ENCODE data around the gene ZNF516. TPM values are rescaled to one million over a fixed set of nuclear protein-coding genes. Genes with fewer than 3 reads are reported as not detected.

Gene ZNF516
- total RNA-seq, 1 donor from 2014 or later, result 19.4 TPM

DNA sequence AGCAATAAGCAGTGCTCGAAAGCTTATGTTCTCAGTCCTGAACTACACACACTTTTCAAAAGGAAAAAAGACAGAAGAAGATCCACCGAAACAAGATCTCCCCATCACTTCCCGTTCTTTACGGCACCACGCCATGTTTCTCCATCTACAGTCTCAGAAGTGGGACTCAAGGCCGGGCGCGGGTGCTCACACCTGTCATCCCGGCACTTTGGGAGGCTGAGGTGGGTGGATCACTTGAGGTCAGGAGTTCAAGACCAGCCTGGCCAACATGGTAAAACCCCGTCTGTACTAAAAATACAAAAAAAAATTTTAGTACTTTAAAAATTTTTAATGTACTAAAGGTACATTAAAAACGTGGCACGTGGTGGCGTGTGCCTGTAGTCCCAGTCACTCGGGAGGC, 31.2 kb downstream of the ZNF516 start:
- TF ChIP-seq, protein P1, sequence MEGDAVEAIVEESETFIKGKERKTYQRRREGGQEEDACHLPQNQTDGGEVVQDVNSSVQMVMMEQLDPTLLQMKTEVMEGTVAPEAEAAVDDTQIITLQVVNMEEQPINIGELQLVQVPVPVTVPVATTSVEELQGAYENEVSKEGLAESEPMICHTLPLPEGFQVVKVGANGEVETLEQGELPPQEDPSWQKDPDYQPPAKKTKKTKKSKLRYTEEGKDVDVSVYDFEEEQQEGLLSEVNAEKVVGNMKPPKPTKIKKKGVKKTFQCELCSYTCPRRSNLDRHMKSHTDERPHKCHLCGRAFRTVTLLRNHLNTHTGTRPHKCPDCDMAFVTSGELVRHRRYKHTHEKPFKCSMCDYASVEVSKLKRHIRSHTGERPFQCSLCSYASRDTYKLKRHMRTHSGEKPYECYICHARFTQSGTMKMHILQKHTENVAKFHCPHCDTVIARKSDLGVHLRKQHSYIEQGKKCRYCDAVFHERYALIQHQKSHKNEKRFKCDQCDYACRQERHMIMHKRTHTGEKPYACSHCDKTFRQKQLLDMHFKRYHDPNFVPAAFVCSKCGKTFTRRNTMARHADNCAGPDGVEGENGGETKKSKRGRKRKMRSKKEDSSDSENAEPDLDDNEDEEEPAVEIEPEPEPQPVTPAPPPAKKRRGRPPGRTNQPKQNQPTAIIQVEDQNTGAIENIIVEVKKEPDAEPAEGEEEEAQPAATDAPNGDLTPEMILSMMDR (IDR thresholded peaks at IDR 0.05), result no peak
- intact Hi-C loops (cut with micrococcal nuclease), result no loop called here
- no peaks in the 10 kb centered on the region for H3K9me3 Mint-ChIP-seq
- ATAC-seq (ENCODE audit: low read depth) (no peak), DNase-seq (no peak)
- peaks cover 18% of the 10 kb centered on the region for H3K36me3 Mint-ChIP-seq (ENCODE audit: low read depth)
- ChIA-PET POLR2A (no interaction called here), CTCF (no interaction called here)
- H3K4me3 Mint-ChIP-seq, result no peak overlapping the region
- peaks cover 20% of the 10 kb centered on the region for H3K4me1 Mint-ChIP-seq
- no peaks in the 10 kb centered on the region for H3K27me3 Mint-ChIP-seq
- no peak overlapping the region for H3K27ac Mint-ChIP-seq

- no peaks in the 10 kb centered on the region for H3K9me3 Mint-ChIP-seq
- no peaks in the 10 kb centered on the region for H3K27me3 Mint-ChIP-seq
- peaks cover 21% of the 10 kb centered on the region for H3K36me3 Mint-ChIP-seq (ENCODE audit: low read depth)
- TF ChIP-seq, protein P1 (IDR thresholded peaks at IDR 0.05), result no peak
- POLR2A ChIA-PET, result no interaction called here
- H3K4me1 Mint-ChIP-seq, result peaks cover 15% of the 10 kb centered on the region
- no peak for ATAC-seq (ENCODE audit: low read depth)
- intact Hi-C loops (cut with micrococcal nuclease), result no loop called here
- CTCF ChIA-PET, result no interaction called here
- DNase-seq, result no peak
- no peak overlapping the region for H3K4me3 Mint-ChIP-seq
- H3K27ac Mint-ChIP-seq, result no peak overlapping the region
Observed at GRCh38 chr18:76463358-76463757, 31.7 kb downstream of the ZNF516 start.

GRCh38 chr18:76462326-76462694, 32.7 kb downstream of the ZNF516 start:
- CTCF ChIA-PET, result no interaction called here
- Mint-ChIP-seq H3K27ac (no peak overlapping the region), H3K9me3 (no peaks in the 10 kb centered on the region), H3K27me3 (no peaks in the 10 kb centered on the region), H3K36me3 (ENCODE audit: low read depth) (peaks cover 22% of the 10 kb centered on the region), H3K4me1 (peaks cover 4% of the 10 kb centered on the region), H3K4me3 (no peak overlapping the region)
- intact Hi-C loops (cut with micrococcal nuclease), result no loop called here
- TF ChIP-seq, protein P1 (IDR thresholded peaks at IDR 0.05), result no peak
- POLR2A ChIA-PET, result no interaction called here
- no peak for ATAC-seq (ENCODE audit: low read depth)
- DNase-seq, result no peak

- DNase-seq (no peak), ATAC-seq (ENCODE audit: low read depth) (no peak)
- Mint-ChIP-seq H3K9me3 (no peaks in the 10 kb centered on the region), H3K36me3 (ENCODE audit: low read depth) (peaks cover 22% of the 10 kb centered on the region), H3K4me1 (peaks cover 3% of the 10 kb centered on the region), H3K27ac (no peak overlapping the region), H3K4me3 (no peak overlapping the region), H3K27me3 (no peaks in the 10 kb centered on the region)
- ChIA-PET CTCF (no interaction called here), POLR2A (no interaction called here)
- intact Hi-C loops (cut with micrococcal nuclease), result no loop called here
- TF ChIP-seq, protein P1 (IDR thresholded peaks at IDR 0.05), result no peak
Observed at GRCh38 chr18:76461692-76462325, 33.2 kb downstream of the ZNF516 start.

DNA sequence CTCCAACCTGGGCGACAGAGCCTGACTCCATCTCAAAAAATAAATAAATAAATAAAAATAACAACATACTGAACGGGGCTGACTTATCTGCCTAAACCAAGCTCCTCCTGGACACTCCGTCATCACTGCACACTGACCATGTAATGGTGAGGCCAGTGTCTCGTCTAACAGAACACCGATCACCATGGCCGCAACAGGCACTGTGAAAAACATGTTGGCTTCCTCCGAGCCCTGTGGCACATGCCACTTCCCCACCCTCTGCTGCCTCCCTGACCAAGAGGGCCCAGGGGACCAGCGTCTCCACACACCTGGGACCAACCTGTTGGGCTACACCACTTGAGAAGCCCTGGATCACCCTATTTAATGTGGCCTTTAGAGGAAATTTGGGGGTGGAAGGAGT, 33.9 kb downstream of the ZNF516 start:
- ATAC-seq (ENCODE audit: low read depth), result no peak

More for the DNA sequence above, 33.9 kb downstream of the ZNF516 start:
- DNase-seq, result no peak
- TF ChIP-seq, protein P1 (IDR thresholded peaks at IDR 0.05), result no peak
- POLR2A ChIA-PET, result no interaction called here
- intact Hi-C loops (cut with micrococcal nuclease), result no loop called here
- CTCF ChIA-PET, result interaction anchor here (0.7 kb wide), 1 partner anchor 15 kb away, joined by 3 read pairs; no protein-coding TSS in a partner anchor
- Mint-ChIP-seq H3K4me3 (no peak overlapping the region), H3K36me3 (ENCODE audit: low read depth) (peaks cover 22% of the 10 kb centered on the region), H3K27me3 (no peaks in the 10 kb centered on the region), H3K9me3 (no peaks in the 10 kb centered on the region), H3K4me1 (peaks cover 3% of the 10 kb centered on the region), H3K27ac (no peak overlapping the region)

Measured in activated B cell treated with CpG ODN at 0.5 μM for 24 hours (primary cell).